Stimulated activated CD4-positive, alpha-beta T cell treated with anti-CD3 and anti-CD28 coated beads, Interleukin-12 subunit alpha, Interleukin-12 subunit beta, amount 100 ng/mL, for 48 hours (primary cell): Measurements from ENCODE around the gene BOC.
"Not testable (repeated sequence)": the region's sequence is repeated elsewhere in the genome, so short reads cannot be mapped to it uniquely, and the experiment has no call there.

ENCODE experiments used
- DNase-seq, 3 donors: peaks; one replicate each; pipeline ENCODE4 v3.0.0-alpha.2; 2020; ENCODE audit warnings: low read depth in 2 of 3, low spot score in 1 of 3

BOC gene

GRCh38 chr3:113211330-113212149 lies at the start of gene BOC:
Gene BOC (plus strand): TSS chr3:113211557. CDS start chr3:113249803, 38,246 bp downstream.
- DNase-seq, result no peak

- no peak for DNase-seq
Observed at GRCh38 chr3:113161661-113162060, 49.7 kb upstream of the BOC start.

- DNase-seq, result no peak
Observed at GRCh38 chr3:113163152-113163551, 48.2 kb upstream of the BOC start.

- no peak for DNase-seq
Observed at GRCh38 chr3:113165841-113166240, 45.5 kb upstream of the BOC start.

GRCh38 chr3:113166357-113166718 lies 45.0 kb upstream of the BOC start:
- no peak for DNase-seq

GRCh38 chr3:113166719-113167492 lies 44.5 kb upstream of the BOC start:
- DNase-seq, result no peak

- no peak for DNase-seq
Observed at GRCh38 chr3:113167825-113168801, 43.2 kb upstream of the BOC start.

GRCh38 chr3:113169891-113170452 lies 41.4 kb upstream of the BOC start:
- DNase-seq, result no peak

- DNase-seq, result no peak
Observed at GRCh38 chr3:113170771-113171170, 40.6 kb upstream of the BOC start.

- DNase-seq, result not testable (repeated sequence)
Observed at GRCh38 chr3:113171675-113172300, 39.6 kb upstream of the BOC start.

GRCh38 chr3:113173102-113173501 lies 38.3 kb upstream of the BOC start:
- no peak for DNase-seq

- DNase-seq, result no peak
Observed at GRCh38 chr3:113174304-113174703, 37.1 kb upstream of the BOC start.

GRCh38 chr3:113174801-113175485 lies 36.4 kb upstream of the BOC start:
- no peak for DNase-seq

- no peak for DNase-seq
Observed at GRCh38 chr3:113177526-113177925, 33.8 kb upstream of the BOC start.

- no peak for DNase-seq
Observed at GRCh38 chr3:113179235-113179824, 32.0 kb upstream of the BOC start.

- DNase-seq, result no peak
Observed at GRCh38 chr3:113183748-113184661, 27.4 kb upstream of the BOC start.

GRCh38 chr3:113185194-113185835 lies 26.0 kb upstream of the BOC start:
- DNase-seq, result no peak

GRCh38 chr3:113186566-113186965 lies 24.8 kb upstream of the BOC start:
- DNase-seq, result no peak
